Measurements from ENCODE around the gene ETV5. TPM values are rescaled to one million over a fixed set of nuclear protein-coding genes. Genes with fewer than 3 reads are reported as not detected.

ETV5 gene
- total RNA-seq, 2 donors from 2014 or later = 56.4 to 84.1 TPM

DNA sequence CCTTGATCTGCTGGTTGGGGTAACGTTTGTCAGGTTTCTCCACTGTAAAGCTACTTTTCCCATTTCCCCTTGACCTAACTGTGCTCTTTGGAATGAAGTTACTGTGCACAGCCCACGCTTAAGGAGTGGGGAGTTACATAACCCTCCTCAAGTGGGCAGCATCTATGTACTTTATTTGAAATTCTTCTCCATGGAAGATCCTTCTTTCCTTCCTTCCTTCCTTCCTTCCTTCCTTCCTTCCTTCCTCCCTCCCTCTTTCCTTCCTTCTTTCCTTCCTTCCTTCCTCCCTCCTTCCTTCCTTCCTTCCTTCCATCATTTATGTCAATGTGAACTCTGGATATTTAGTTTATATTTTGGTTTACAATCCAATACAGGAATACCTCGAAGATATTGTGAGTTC lies 94.0 kb downstream of the ETV5 start:
- Histone ChIP-seq H3K27ac (ENCODE audit: low read depth, low read length) (no peak overlapping the region), H3K27me3 (ENCODE audit: control insufficient read depth, insufficient read depth, low read length, poor library complexity, severe bottlenecking) (peaks cover 5% of the 10 kb centered on the region), H3K9ac (ENCODE audit: extremely low read depth, low read length, poor library complexity, severe bottlenecking) (no peak overlapping the region), H3K4me1 (ENCODE audit: control insufficient read depth, insufficient read depth, low read length) (no peaks in the 10 kb centered on the region), H3K4me3 (ENCODE audit: low read length) (no peak overlapping the region), H3K36me3 (ENCODE audit: control insufficient read depth, insufficient read depth, low read length) (no peaks in the 10 kb centered on the region), H3K9me3 (ENCODE audit: control insufficient read depth, low read length) (peaks cover 13% of the 10 kb centered on the region)
- Mint-ChIP-seq H3K27me3 (ENCODE audit: insufficient read depth) (peaks cover 6% of the 10 kb centered on the region), H3K27ac (no peak overlapping the region), H3K4me3 (no peak overlapping the region), H3K9me3 (no peaks in the 10 kb centered on the region), H3K36me3 (ENCODE audit: low read depth) (no peaks in the 10 kb centered on the region), H3K4me1 (no peaks in the 10 kb centered on the region)
- 73 to 100% methylated on average over 2 of the region's 3 CpGs for WGBS, 2 experiments (ENCODE audit: insufficient coverage in 1 of 2, insufficient read length in 1 of 2)
- no peak for DNase-seq
- TF ChIP-seq, protein P1, sequence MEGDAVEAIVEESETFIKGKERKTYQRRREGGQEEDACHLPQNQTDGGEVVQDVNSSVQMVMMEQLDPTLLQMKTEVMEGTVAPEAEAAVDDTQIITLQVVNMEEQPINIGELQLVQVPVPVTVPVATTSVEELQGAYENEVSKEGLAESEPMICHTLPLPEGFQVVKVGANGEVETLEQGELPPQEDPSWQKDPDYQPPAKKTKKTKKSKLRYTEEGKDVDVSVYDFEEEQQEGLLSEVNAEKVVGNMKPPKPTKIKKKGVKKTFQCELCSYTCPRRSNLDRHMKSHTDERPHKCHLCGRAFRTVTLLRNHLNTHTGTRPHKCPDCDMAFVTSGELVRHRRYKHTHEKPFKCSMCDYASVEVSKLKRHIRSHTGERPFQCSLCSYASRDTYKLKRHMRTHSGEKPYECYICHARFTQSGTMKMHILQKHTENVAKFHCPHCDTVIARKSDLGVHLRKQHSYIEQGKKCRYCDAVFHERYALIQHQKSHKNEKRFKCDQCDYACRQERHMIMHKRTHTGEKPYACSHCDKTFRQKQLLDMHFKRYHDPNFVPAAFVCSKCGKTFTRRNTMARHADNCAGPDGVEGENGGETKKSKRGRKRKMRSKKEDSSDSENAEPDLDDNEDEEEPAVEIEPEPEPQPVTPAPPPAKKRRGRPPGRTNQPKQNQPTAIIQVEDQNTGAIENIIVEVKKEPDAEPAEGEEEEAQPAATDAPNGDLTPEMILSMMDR (conservative IDR thresholded peaks at IDR 0.05) = no peak

DNA sequence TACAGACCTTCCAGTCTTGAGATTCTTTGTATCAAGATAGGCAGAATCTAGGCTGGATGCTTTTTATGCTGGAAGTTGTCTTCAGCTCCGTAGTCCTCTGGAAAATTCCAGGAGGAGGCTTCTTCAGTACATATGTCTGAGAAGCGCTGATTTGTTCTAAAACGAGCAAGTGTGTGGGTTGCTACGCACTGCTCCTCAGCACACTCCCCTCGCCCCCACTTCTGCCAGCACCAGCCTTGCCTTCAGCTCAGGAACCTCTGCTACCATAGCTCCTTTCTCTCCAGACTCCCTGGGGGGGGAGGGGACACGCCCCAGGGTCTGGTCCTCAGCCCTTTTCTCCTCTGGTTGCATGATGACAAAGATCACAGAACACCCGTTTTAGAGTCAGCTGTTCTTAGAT lies 95.6 kb downstream of the ETV5 start:
- Mint-ChIP-seq H3K27me3 (ENCODE audit: insufficient read depth) (peaks cover 6% of the 10 kb centered on the region), H3K36me3 (ENCODE audit: low read depth) (no peaks in the 10 kb centered on the region), H3K4me1 (no peaks in the 10 kb centered on the region), H3K4me3 (no peak overlapping the region), H3K9me3 (no peaks in the 10 kb centered on the region), H3K27ac (no peak overlapping the region)
- 79 to 92% methylated on average over 2 to 7 of the region's 7 CpGs for WGBS, 2 experiments (ENCODE audit: insufficient coverage in 1 of 2, insufficient read length in 1 of 2)
- TF ChIP-seq, protein P1 (conservative IDR thresholded peaks at IDR 0.05) = no peak
- H3K4me1 ChIP-seq (ENCODE audit: control insufficient read depth, insufficient read depth, low read length) = no peaks in the 10 kb centered on the region
- no peak overlapping the region for H3K27ac ChIP-seq (ENCODE audit: low read depth, low read length)
- no peak overlapping the region for H3K9ac ChIP-seq (ENCODE audit: extremely low read depth, low read length, poor library complexity, severe bottlenecking)
- no peaks in the 10 kb centered on the region for H3K36me3 ChIP-seq (ENCODE audit: control insufficient read depth, insufficient read depth, low read length)
- H3K27me3 ChIP-seq (ENCODE audit: control insufficient read depth, insufficient read depth, low read length, poor library complexity, severe bottlenecking) = peaks cover 5% of the 10 kb centered on the region
- no peak for DNase-seq
- peaks cover 13% of the 10 kb centered on the region for H3K9me3 ChIP-seq (ENCODE audit: control insufficient read depth, low read length)
- no peak overlapping the region for H3K4me3 ChIP-seq (ENCODE audit: low read length)

DNA sequence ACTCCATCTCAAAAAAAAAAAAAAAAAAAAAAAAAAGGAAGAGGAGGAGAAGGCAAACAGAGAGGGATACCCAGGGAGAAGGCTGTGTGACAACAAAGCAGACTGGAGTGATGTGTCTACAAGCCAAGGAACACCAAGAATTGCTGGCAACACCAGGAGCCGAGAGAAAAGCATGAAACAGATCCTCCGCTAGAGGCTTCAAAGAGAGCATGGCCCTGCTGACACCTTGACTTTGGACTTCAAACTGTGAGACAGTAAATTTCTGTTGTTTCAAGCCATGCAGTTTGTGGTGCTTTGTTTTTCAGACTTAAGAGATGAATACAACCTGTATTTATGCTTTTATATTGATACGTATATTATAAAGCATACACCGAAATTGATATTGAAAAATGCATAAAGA lies 96.8 kb downstream of the ETV5 start:
- H3K36me3 ChIP-seq (ENCODE audit: control insufficient read depth, insufficient read depth, low read length) = no peaks in the 10 kb centered on the region
- peaks cover 5% of the 10 kb centered on the region for H3K27me3 ChIP-seq (ENCODE audit: control insufficient read depth, insufficient read depth, low read length, poor library complexity, severe bottlenecking)
- no peak overlapping the region for H3K4me3 ChIP-seq (ENCODE audit: low read length)
- H3K27ac Mint-ChIP-seq = no peak overlapping the region
- H3K9me3 ChIP-seq (ENCODE audit: control insufficient read depth, low read length) = peaks cover 13% of the 10 kb centered on the region
- DNase-seq = no peak
- no peak overlapping the region for H3K9ac ChIP-seq (ENCODE audit: extremely low read depth, low read length, poor library complexity, severe bottlenecking)
- no peak overlapping the region for H3K4me3 Mint-ChIP-seq
- H3K27me3 Mint-ChIP-seq (ENCODE audit: insufficient read depth) = peaks cover 4% of the 10 kb centered on the region
- no peaks in the 10 kb centered on the region for H3K36me3 Mint-ChIP-seq (ENCODE audit: low read depth)
- TF ChIP-seq, protein P1 (conservative IDR thresholded peaks at IDR 0.05) = no peak
- H3K4me1 ChIP-seq (ENCODE audit: control insufficient read depth, insufficient read depth, low read length) = no peaks in the 10 kb centered on the region
- 93 to 100% methylated on average over 2 of the region's 4 CpGs for WGBS, 2 experiments (ENCODE audit: insufficient coverage in 1 of 2, insufficient read length in 1 of 2)
- H3K4me1 Mint-ChIP-seq = no peaks in the 10 kb centered on the region
- H3K9me3 Mint-ChIP-seq = no peaks in the 10 kb centered on the region
- no peak overlapping the region for H3K27ac ChIP-seq (ENCODE audit: low read depth, low read length)

All from endodermal cell (in vitro differentiated cells).